ENCODE data around the gene MRPS10. TPM values are rescaled to one million over a fixed set of nuclear protein-coding genes. Genes with fewer than 3 reads are reported as not detected.

The MRPS10 gene
- total RNA-seq, 1 donor from 2014 or later: 5.4 TPM

GRCh38 chr6:42200035-42200434 is 17.6 kb downstream of the MRPS10 start:
- intact Hi-C loops (cut with DNase I): no loop called here
- no peaks in the 10 kb centered on the region for H3K27me3 ChIP-seq
- H3K27ac ChIP-seq: no peak overlapping the region
- no peaks in the 10 kb centered on the region for H3K9me3 ChIP-seq
- H3K36me3 ChIP-seq: peaks cover 0 to 13% of the 10 kb centered on the region in 2 donors
- no peak for TF ChIP-seq CTCF (IDR thresholded peaks at IDR 0.05)
- no peak overlapping the region for H3K4me3 ChIP-seq
- DNase-seq (ENCODE audit: low spot score in 2 of 2): no peak
- no peaks in the 10 kb centered on the region for H3K4me1 ChIP-seq

DNA sequence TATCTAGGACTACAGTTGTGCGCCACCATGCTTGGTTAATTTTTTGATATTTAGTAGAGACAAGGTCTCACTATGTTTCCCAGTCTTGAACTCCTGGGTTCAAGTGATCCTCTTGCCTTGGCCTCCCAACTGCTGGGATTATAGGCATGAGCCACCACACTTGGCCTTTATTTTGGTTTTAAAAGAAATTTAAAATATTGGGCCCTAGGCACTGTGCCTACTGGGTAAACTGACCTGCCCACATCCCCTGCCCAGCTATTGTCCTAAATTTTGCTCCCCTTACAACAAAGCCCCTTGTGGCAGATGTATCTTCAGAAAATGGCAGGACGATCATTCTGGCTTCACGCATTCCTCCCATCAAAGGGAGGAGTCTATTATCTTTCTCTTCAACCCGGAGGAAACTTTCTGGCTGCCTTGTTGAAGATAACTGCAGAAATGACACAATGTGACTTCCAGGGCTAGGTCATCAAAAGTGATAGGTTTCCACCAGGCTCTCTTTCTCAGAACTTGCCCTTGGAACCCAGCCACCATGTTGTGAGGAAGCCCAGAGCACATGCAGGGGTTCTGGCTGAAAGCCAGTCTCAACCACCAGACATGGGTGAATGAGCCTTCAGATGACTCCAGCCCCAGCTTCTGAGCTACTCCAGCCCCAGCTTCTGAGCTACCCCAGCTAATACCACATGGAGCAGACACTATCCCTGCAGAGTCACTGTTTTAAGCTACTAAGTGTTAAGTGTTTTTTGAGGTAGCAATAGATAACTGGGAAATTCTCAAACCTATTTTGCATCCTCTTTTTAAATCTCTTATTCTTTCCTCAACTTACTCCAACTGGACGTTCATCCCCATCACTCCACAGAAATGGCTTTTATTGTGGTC is 18.3 kb downstream of the MRPS10 start:
- H3K27ac ChIP-seq: no peak overlapping the region
- H3K36me3 ChIP-seq: peaks cover 0 to 8% of the 10 kb centered on the region in 2 donors
- no peaks in the 10 kb centered on the region for H3K9me3 ChIP-seq
- H3K4me3 ChIP-seq: no peak overlapping the region
- no peak for TF ChIP-seq CTCF (IDR thresholded peaks at IDR 0.05)
- intact Hi-C loops (cut with DNase I): no loop called here
- DNase-seq (ENCODE audit: low spot score in 2 of 2): no peak
- H3K4me1 ChIP-seq: no peaks in the 10 kb centered on the region
- no peaks in the 10 kb centered on the region for H3K27me3 ChIP-seq

- H3K27ac ChIP-seq: no peak overlapping the region
- H3K27me3 ChIP-seq: no peaks in the 10 kb centered on the region
- no peaks in the 10 kb centered on the region for H3K4me1 ChIP-seq
- H3K36me3 ChIP-seq: peaks cover 0 to 4% of the 10 kb centered on the region in 2 donors
- H3K4me3 ChIP-seq: no peak overlapping the region
- DNase-seq (ENCODE audit: low spot score in 2 of 2): no peak
- intact Hi-C loops (cut with DNase I): no loop called here
- H3K9me3 ChIP-seq: no peaks in the 10 kb centered on the region
- TF ChIP-seq CTCF (IDR thresholded peaks at IDR 0.05): no peak
Measured at GRCh38 chr6:42197555-42198362, 19.9 kb downstream of the MRPS10 start.

GRCh38 chr6:42195415-42195814 is 22.2 kb downstream of the MRPS10 start:
- H3K27me3 ChIP-seq: no peaks in the 10 kb centered on the region
- no peaks in the 10 kb centered on the region for H3K4me1 ChIP-seq
- no peak for DNase-seq (ENCODE audit: low spot score in 2 of 2)
- TF ChIP-seq CTCF (IDR thresholded peaks at IDR 0.05): no peak
- no peak overlapping the region for H3K4me3 ChIP-seq
- H3K9me3 ChIP-seq: no peaks in the 10 kb centered on the region
- intact Hi-C loops (cut with DNase I): no loop called here
- no peaks in the 10 kb centered on the region for H3K36me3 ChIP-seq
- H3K27ac ChIP-seq: no peak overlapping the region

DNA sequence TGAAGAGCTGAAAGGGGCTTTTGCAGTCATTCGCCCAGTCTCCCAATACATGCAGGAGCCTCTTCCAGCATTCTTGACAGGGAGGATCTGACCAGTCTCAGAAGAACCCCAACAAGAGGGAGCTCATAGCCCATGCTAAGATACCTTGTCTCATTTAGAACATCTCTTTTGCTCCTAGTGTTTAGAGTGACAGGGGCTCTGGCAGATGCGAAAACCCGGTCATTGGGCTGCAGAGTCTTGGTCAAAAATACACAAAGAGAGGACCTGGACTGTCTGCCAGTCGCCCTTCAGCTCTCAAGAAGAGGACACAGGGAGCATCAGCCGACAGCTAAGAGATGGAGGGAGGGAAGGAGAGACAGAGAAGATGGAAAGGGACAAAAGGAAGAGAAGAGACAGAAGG is 23.6 kb downstream of the MRPS10 start:
- H3K36me3 ChIP-seq: no peaks in the 10 kb centered on the region
- no peak for TF ChIP-seq CTCF (IDR thresholded peaks at IDR 0.05)
- no peaks in the 10 kb centered on the region for H3K27me3 ChIP-seq
- intact Hi-C loops (cut with DNase I): no loop called here
- no peaks in the 10 kb centered on the region for H3K4me1 ChIP-seq
- DNase-seq (ENCODE audit: low spot score in 2 of 2): no peak
- H3K9me3 ChIP-seq: no peaks in the 10 kb centered on the region
- no peak overlapping the region for H3K4me3 ChIP-seq
- no peak overlapping the region for H3K27ac ChIP-seq
